Measurements from ENCODE around the gene SLC25A6.
"Not testable (repeated sequence)": the region's sequence is repeated elsewhere in the genome, so short reads cannot be mapped to it uniquely, and the experiment has no call there.

SLC25A6 gene

GRCh38 chrX:1390621-1391369 lies 1.1 kb downstream of the SLC25A6 start:
- H3K27ac Mint-ChIP-seq: peak overlapping the region; percentile 96
- peak overlapping the region; percentile 94 for H3K4me3 Mint-ChIP-seq
- no peak for DNase-seq (ENCODE audit: low spot score)
- peaks cover 21% of the 10 kb centered on the region for H3K4me1 Mint-ChIP-seq (ENCODE audit: low read depth)
- peaks cover 56% of the 10 kb centered on the region for H3K36me3 Mint-ChIP-seq (ENCODE audit: low read depth)
- H3K27me3 Mint-ChIP-seq (ENCODE audit: low read depth): no peaks in the 10 kb centered on the region
- no peaks in the 10 kb centered on the region for H3K9me3 Mint-ChIP-seq

GRCh38 chrX:1389993-1390285 lies 2.0 kb downstream of the SLC25A6 start:
- Mint-ChIP-seq H3K27ac (no peak overlapping the region), H3K4me1 (ENCODE audit: low read depth) (peaks cover 16% of the 10 kb centered on the region), H3K27me3 (ENCODE audit: low read depth) (no peaks in the 10 kb centered on the region), H3K4me3 (peak overlapping the region; percentile 38), H3K36me3 (ENCODE audit: low read depth) (peaks cover 56% of the 10 kb centered on the region), H3K9me3 (no peaks in the 10 kb centered on the region)
- no peak for DNase-seq (ENCODE audit: low spot score)

GRCh38 chrX:1389181-1389992 lies 2.5 kb downstream of the SLC25A6 start:
- no peak for DNase-seq (ENCODE audit: low spot score)
- Mint-ChIP-seq H3K4me3 (peak overlapping the region; percentile 7), H3K27me3 (ENCODE audit: low read depth) (no peaks in the 10 kb centered on the region), H3K9me3 (no peaks in the 10 kb centered on the region), H3K36me3 (ENCODE audit: low read depth) (peaks cover 59% of the 10 kb centered on the region), H3K4me1 (ENCODE audit: low read depth) (peaks cover 13% of the 10 kb centered on the region), H3K27ac (no peak overlapping the region)

GRCh38 chrX:1388651-1389050 lies 3.3 kb downstream of the SLC25A6 start:
- Mint-ChIP-seq H3K9me3 (no peaks in the 10 kb centered on the region), H3K27ac (no peak overlapping the region), H3K36me3 (ENCODE audit: low read depth) (peaks cover 59% of the 10 kb centered on the region), H3K4me1 (ENCODE audit: low read depth) (peaks cover 9% of the 10 kb centered on the region), H3K27me3 (ENCODE audit: low read depth) (no peaks in the 10 kb centered on the region), H3K4me3 (peak overlapping the region; percentile 7)
- no peak for DNase-seq (ENCODE audit: low spot score)

- Mint-ChIP-seq H3K27me3 (ENCODE audit: low read depth) (no peaks in the 10 kb centered on the region), H3K4me1 (ENCODE audit: low read depth) (peaks cover 5% of the 10 kb centered on the region), H3K27ac (no peak overlapping the region)
Observed at GRCh38 chrX:1387141-1387776, 4.7 kb downstream of the SLC25A6 start.

GRCh38 chrX:1386338-1387127 lies 5.4 kb downstream of the SLC25A6 start:
- Mint-ChIP-seq H3K36me3 (ENCODE audit: low read depth) (peaks cover 66% of the 10 kb centered on the region), H3K4me1 (ENCODE audit: low read depth) (peaks cover 5% of the 10 kb centered on the region), H3K27ac (no peak overlapping the region), H3K9me3 (no peaks in the 10 kb centered on the region), H3K27me3 (ENCODE audit: low read depth) (no peaks in the 10 kb centered on the region), H3K4me3 (no peak overlapping the region)
- no peak for DNase-seq (ENCODE audit: low spot score)

More at GRCh38 chrX:1387141-1387776, 4.7 kb downstream of the SLC25A6 start:
- peaks cover 63% of the 10 kb centered on the region for H3K36me3 Mint-ChIP-seq (ENCODE audit: low read depth)
- H3K4me3 Mint-ChIP-seq: no peak overlapping the region
- no peak for DNase-seq (ENCODE audit: low spot score)
- H3K9me3 Mint-ChIP-seq: no peaks in the 10 kb centered on the region

GRCh38 chrX:1385253-1386223 lies 6.4 kb downstream of the SLC25A6 start:
- no peak overlapping the region for H3K27ac Mint-ChIP-seq
- H3K9me3 Mint-ChIP-seq: no peaks in the 10 kb centered on the region
- no peak for DNase-seq (ENCODE audit: low spot score)
- H3K4me3 Mint-ChIP-seq: no peak overlapping the region
- peaks cover 56% of the 10 kb centered on the region for H3K36me3 Mint-ChIP-seq (ENCODE audit: low read depth)
- no peaks in the 10 kb centered on the region for H3K4me1 Mint-ChIP-seq (ENCODE audit: low read depth)
- no peaks in the 10 kb centered on the region for H3K27me3 Mint-ChIP-seq (ENCODE audit: low read depth)

GRCh38 chrX:1384658-1385252 lies 7.2 kb downstream of the SLC25A6 start:
- H3K9me3 Mint-ChIP-seq: no peaks in the 10 kb centered on the region
- no peaks in the 10 kb centered on the region for H3K27me3 Mint-ChIP-seq (ENCODE audit: low read depth)
- DNase-seq (ENCODE audit: low spot score): no peak
- no peak overlapping the region for H3K27ac Mint-ChIP-seq
- no peaks in the 10 kb centered on the region for H3K4me1 Mint-ChIP-seq (ENCODE audit: low read depth)
- no peak overlapping the region for H3K4me3 Mint-ChIP-seq
- peaks cover 56% of the 10 kb centered on the region for H3K36me3 Mint-ChIP-seq (ENCODE audit: low read depth)

GRCh38 chrX:1380672-1381233 lies 11.2 kb downstream of the SLC25A6 start:
- H3K27ac Mint-ChIP-seq: no peak overlapping the region
- peaks cover 28% of the 10 kb centered on the region for H3K36me3 Mint-ChIP-seq (ENCODE audit: low read depth)
- no peak overlapping the region for H3K4me3 Mint-ChIP-seq
- no peak for DNase-seq (ENCODE audit: low spot score)
- no peaks in the 10 kb centered on the region for H3K9me3 Mint-ChIP-seq
- H3K4me1 Mint-ChIP-seq (ENCODE audit: low read depth): no peaks in the 10 kb centered on the region
- no peaks in the 10 kb centered on the region for H3K27me3 Mint-ChIP-seq (ENCODE audit: low read depth)

- Mint-ChIP-seq H3K9me3 (no peaks in the 10 kb centered on the region), H3K27ac (no peak overlapping the region), H3K4me3 (no peak overlapping the region), H3K36me3 (ENCODE audit: low read depth) (peaks cover 17% of the 10 kb centered on the region), H3K4me1 (ENCODE audit: low read depth) (no peaks in the 10 kb centered on the region), H3K27me3 (ENCODE audit: low read depth) (no peaks in the 10 kb centered on the region)
- DNase-seq (ENCODE audit: low spot score): no peak
Observed at GRCh38 chrX:1378306-1378759, 13.6 kb downstream of the SLC25A6 start.

GRCh38 chrX:1368385-1368698 lies 23.6 kb downstream of the SLC25A6 start:
- H3K4me3 Mint-ChIP-seq: no peak overlapping the region
- no peaks in the 10 kb centered on the region for H3K4me1 Mint-ChIP-seq (ENCODE audit: low read depth)
- peak overlapping the region; percentile 55 for H3K27ac Mint-ChIP-seq
- H3K27me3 Mint-ChIP-seq (ENCODE audit: low read depth): no peaks in the 10 kb centered on the region
- no peak for DNase-seq (ENCODE audit: low spot score)
- no peaks in the 10 kb centered on the region for H3K9me3 Mint-ChIP-seq
- peaks cover 16% of the 10 kb centered on the region for H3K36me3 Mint-ChIP-seq (ENCODE audit: low read depth)

GRCh38 chrX:1366363-1366762 lies 25.6 kb downstream of the SLC25A6 start:
- H3K9me3 Mint-ChIP-seq; H3K4me3 Mint-ChIP-seq; H3K4me1 Mint-ChIP-seq (ENCODE audit: low read depth); H3K27ac Mint-ChIP-seq; H3K27me3 Mint-ChIP-seq (ENCODE audit: low read depth); DNase-seq (ENCODE audit: low spot score): not testable (repeated sequence)
- peaks cover 26% of the 10 kb centered on the region for H3K36me3 Mint-ChIP-seq (ENCODE audit: low read depth)
